KMS-11 (cell line): ENCODE measurements around the gene BPIFA3.

Experiments
- H2AFZ ChIP-seq: fragments of 200-600 bp; sonication (generic); 2 replicates; pipeline ENCODE4 v1.6.1; 2016; ENCODE audit warnings: antibody characterized with exemption, mixed run types, low read depth
- H3K27ac ChIP-seq: fragments of 200-600 bp; sonication (generic); 2 replicates; pipeline ENCODE4 v1.6.1; 2016; ENCODE audit warnings: mild to moderate bottlenecking, mixed run types
- H3K27me3 ChIP-seq: fragments of 200-600 bp; sonication (generic); 2 replicates; pipeline ENCODE4 v1.6.1; 2017; ENCODE audit warnings: mild to moderate bottlenecking, low read depth, mixed run types, moderate library complexity; ENCODE audit not compliant: insufficient read depth
- H3K36me3 ChIP-seq: fragments of 200-600 bp; sonication (generic); 2 replicates; pipeline ENCODE4 v1.6.1; 2017; ENCODE audit warnings: mild to moderate bottlenecking, mixed run types; ENCODE audit not compliant: insufficient read depth
- H3K4me1 ChIP-seq: fragments of 200-600 bp; sonication (generic); 2 replicates; pipeline ENCODE4 v1.6.1; 2016; ENCODE audit warnings: mild to moderate bottlenecking, low read depth, mixed run types; ENCODE audit not compliant: poor library complexity, severe bottlenecking
- H3K4me2 ChIP-seq: fragments of 200-600 bp; sonication (generic); 2 replicates; pipeline ENCODE4 v1.7.0; 2016; ENCODE audit warnings: mild to moderate bottlenecking, mixed run types
- H3K4me3 ChIP-seq: fragments of 200-600 bp; sonication (generic); IDR thresholded peaks from 2 replicates; pipeline ENCODE4 v1.6.1; 2017; ENCODE audit warnings: low read depth, low read length, mixed read lengths; ENCODE audit not compliant: insufficient read depth
- H3K79me2 ChIP-seq: fragments of 200-600 bp; sonication (generic); 2 replicates; pipeline ENCODE4 v1.6.1; 2016; ENCODE audit warnings: low read depth, mixed run types; ENCODE audit not compliant: insufficient read depth
- H3K9ac ChIP-seq: fragments of 200-600 bp; sonication (generic); 2 replicates; pipeline ENCODE4 v1.6.1; 2016; ENCODE audit warnings: mild to moderate bottlenecking, mixed run types
- H4K20me1 ChIP-seq: fragments of 200-600 bp; sonication (generic); 2 replicates; pipeline ENCODE4 v1.6.1; 2016; ENCODE audit warnings: mild to moderate bottlenecking, mixed run types; ENCODE audit not compliant: insufficient read depth
- CTCF ChIP-seq: fragments of 200-600 bp; sonication (generic); conservative IDR thresholded peaks from 2 replicates; pipeline ENCODE4 v1.6.1; 2017; ENCODE audit warnings: low read depth, mild to moderate bottlenecking, antibody characterized with exemption, low read length, moderate library complexity, mixed read lengths

The BPIFA3 gene

DNA sequence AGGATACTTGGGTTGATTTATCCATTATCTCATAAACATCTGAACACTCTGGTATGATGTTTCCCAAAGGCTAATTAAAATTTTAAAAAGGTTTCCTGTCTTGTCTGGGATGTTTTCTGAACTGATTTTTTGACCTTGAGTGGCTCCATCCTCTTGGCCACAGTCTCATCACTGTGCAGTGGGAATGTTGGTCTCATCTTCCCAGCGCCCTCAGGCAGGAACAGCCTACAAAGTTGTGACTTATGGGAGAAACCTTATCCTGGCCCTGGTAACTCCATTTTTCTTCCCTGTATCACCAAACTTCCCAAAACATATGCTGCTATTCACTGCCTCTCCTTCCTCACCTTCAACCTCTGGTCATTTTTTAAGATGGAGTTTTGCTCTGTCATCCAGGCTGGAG lies 6.8 kb upstream of the BPIFA3 start:
- Histone ChIP-seq H3K9ac (no peak overlapping the region), H3K4me3 (no peak overlapping the region), H4K20me1 (no peaks in the 10 kb centered on the region), H2AFZ (no peak overlapping the region), H3K4me2 (no peak overlapping the region), H3K27ac (no peak overlapping the region), H3K27me3 (peaks cover 58% of the 10 kb centered on the region; the same call in 1 of the 2 replicates), H3K36me3 (no peaks in the 10 kb centered on the region), H3K4me1 (no peaks in the 10 kb centered on the region), H3K79me2 (no peaks in the 10 kb centered on the region)
- no peak for TF ChIP-seq CTCF

DNA sequence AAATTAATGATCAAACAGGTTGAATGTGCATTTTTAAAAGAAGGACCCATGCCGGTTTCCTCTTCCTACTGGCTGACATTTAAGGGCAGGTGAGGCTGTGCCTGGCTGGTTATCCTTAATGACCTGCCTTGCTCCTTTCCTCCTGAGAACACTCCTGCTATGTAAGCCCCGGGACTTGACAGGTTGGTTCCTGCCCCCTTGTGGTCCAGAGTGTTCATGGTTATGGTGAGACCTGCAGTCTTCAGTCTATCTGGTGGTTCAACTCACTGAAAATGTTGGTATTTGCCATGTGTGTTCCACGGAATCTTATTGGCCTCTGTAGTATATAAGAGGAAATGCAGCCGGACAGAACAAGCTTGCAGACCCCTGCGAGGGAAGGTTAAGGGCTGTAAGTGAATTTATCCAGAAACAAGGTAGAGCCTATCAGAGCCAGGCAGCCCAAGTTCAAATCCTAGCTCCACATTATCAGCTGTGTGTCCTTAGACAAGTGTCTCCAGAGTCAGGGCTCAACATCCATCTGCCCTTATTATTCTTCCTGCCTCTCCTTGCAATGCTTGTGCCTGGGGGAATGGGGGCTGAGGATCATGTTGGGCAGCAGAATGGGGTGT lies 5.2 kb upstream of the BPIFA3 start:
- Histone ChIP-seq H4K20me1 (no peaks in the 10 kb centered on the region), H3K36me3 (no peaks in the 10 kb centered on the region), H3K27ac (no peak overlapping the region), H3K79me2 (no peaks in the 10 kb centered on the region), H3K4me1 (no peaks in the 10 kb centered on the region), H3K4me2 (no peak overlapping the region), H3K27me3 (peaks cover 56% of the 10 kb centered on the region; the same call in 1 of the 2 replicates), H3K9ac (no peak overlapping the region), H2AFZ (no peak overlapping the region), H3K4me3 (no peak overlapping the region)
- TF ChIP-seq CTCF: peak; percentile 79

- Histone ChIP-seq H3K27ac (no peak overlapping the region), H3K27me3 (no peaks in the 10 kb centered on the region; the same call in 1 of the 2 replicates), H2AFZ (no peak overlapping the region), H3K4me2 (no peak overlapping the region), H3K9ac (no peak overlapping the region), H4K20me1 (no peaks in the 10 kb centered on the region), H3K79me2 (no peaks in the 10 kb centered on the region), H3K36me3 (no peaks in the 10 kb centered on the region), H3K4me3 (no peak overlapping the region), H3K4me1 (no peaks in the 10 kb centered on the region)
- no peak for TF ChIP-seq CTCF
Observed at GRCh38 chr20:33224399-33224798, 7.2 kb downstream of the BPIFA3 start.

- no peak overlapping the region for H3K27ac ChIP-seq
- no peaks in the 10 kb centered on the region for H3K36me3 ChIP-seq
- no peak overlapping the region for H3K4me3 ChIP-seq
- no peaks in the 10 kb centered on the region for H3K79me2 ChIP-seq
- H3K4me1 ChIP-seq: no peaks in the 10 kb centered on the region
- no peak overlapping the region for H2AFZ ChIP-seq
- no peaks in the 10 kb centered on the region; the same call in 1 of the 2 replicates for H3K27me3 ChIP-seq
- no peak overlapping the region for H3K4me2 ChIP-seq
- no peak overlapping the region for H3K9ac ChIP-seq
- no peaks in the 10 kb centered on the region for H4K20me1 ChIP-seq
- no peak for TF ChIP-seq CTCF
Observed at GRCh38 chr20:33229843-33230242, 12.7 kb downstream of the BPIFA3 start.
